Measurements from ENCODE around the gene DMTF1. TPM values are rescaled to one million over a fixed set of nuclear protein-coding genes. Genes with fewer than 3 reads are reported as not detected.

DMTF1 gene
- total and polyA plus RNA-seq, 4 experiments from 2014 or later: 13.2 to 183 (median 101) TPM

DNA sequence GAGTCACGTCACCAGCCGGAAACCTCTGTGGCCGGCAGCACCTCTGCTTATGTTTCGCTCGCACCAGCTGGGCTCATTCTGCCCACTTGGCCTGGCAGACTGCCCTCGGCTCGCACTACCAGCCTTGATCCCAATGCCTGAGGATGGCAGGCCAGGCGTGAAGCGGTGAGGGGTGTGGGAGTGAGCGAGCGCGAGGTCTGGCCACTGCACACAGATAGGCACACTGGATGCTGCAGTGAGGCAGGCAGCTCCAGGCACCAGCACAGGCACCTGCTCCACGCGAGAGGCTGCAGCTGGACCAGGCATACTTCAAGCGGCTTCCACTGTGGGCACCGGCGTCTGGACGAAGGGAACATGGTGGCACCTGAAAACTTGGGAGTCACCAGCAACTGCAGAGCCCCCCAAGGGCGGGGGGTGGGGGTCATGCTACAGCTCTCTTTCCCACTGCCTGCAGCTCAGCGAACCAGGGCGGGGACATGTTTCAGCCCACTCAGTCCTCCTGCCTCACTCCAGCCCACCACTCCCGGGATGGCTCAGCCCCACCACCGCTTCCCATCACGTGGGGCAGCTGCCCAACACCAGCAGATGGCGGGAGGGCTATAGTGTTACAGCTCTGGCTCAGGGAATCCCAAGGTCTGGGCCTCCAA lies 5.4 kb upstream of the DMTF1 start:
- H3K4me1 Mint-ChIP-seq: peaks cover 4 to 11% (median 5%) of the 10 kb centered on the region in 4 donors

DNA sequence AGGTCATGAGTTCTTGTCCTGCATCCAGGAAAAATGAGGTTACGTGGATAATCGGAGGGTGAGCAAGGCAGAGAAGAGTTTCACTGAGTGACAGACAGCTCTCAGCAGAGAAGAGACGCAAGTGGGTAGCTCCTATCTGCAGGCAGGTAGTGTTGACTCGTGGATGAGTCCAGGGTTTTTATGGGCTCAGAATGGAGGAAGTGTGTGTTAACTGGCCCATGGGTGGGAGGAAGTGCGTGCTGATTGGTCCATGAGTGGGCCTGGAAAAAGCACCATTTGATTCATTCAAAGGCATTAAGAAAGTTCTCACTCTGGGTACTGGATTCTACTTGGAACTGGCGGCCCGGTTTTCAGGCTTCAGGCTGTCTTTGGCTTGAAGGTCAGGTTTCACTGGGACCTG lies 4.8 kb upstream of the DMTF1 start:
- ChIA-PET POLR2A (ENCODE audit: partially characterized antibody) (interaction anchor here (9.4 kb wide), 1 partner anchor 71 kb away, joined by 189 read pairs; the partner anchor contains the start of gene TMEM243), CTCF (ENCODE audit: partially characterized antibody) (interaction anchor here (1.0 to 6.7 kb wide), 18 partner anchors 13 to 236 kb away, joined by 3 to 101 read pairs (median 7); partner anchors contain the start of gene ELAPOR2)
- peaks cover 5 to 13% (median 6%) of the 10 kb centered on the region in 4 donors for H3K4me1 Mint-ChIP-seq
- no peak overlapping the region for H3K4me3 ChIP-seq (ENCODE audit: low read length in 2 of 2)
- H3K4me1 ChIP-seq (ENCODE audit: insufficient read depth, low read length): peaks cover 8% of the 10 kb centered on the region
- no peak overlapping the region for H3K27ac ChIP-seq (ENCODE audit: low read depth, low read length)
- H3K36me3 Mint-ChIP-seq: peaks cover 0 to 4% of the 10 kb centered on the region in 2 donors
- no peaks in the 10 kb centered on the region for H3K27me3 Mint-ChIP-seq
- H3K9me3 ChIP-seq (ENCODE audit: control insufficient read depth in 1 of 2, low read length in 2 of 2): no peaks in the 10 kb centered on the region
- peak overlapping the region in 2 of 7 donors; percentile 26 to 36 for H3K27ac Mint-ChIP-seq
- intact Hi-C loops (cut with micrococcal nuclease): no loop called here
- no peak for DNase-seq
- no peaks in the 10 kb centered on the region for H3K36me3 ChIP-seq (ENCODE audit: insufficient read depth, low read length)
- H3K9me3 Mint-ChIP-seq: no peaks in the 10 kb centered on the region
- H3K4me3 Mint-ChIP-seq: no peak overlapping the region
- H3K27me3 ChIP-seq (ENCODE audit: insufficient read depth, low read length): no peaks in the 10 kb centered on the region

More for the DNA sequence above, 5.4 kb upstream of the DMTF1 start:
- Histone ChIP-seq H3K27ac (ENCODE audit: low read depth, low read length) (no peak overlapping the region), H3K9me3 (ENCODE audit: control insufficient read depth in 1 of 2, low read length in 2 of 2) (no peaks in the 10 kb centered on the region), H3K4me1 (ENCODE audit: insufficient read depth, low read length) (peaks cover 7% of the 10 kb centered on the region), H3K4me3 (ENCODE audit: low read length in 2 of 2) (no peak overlapping the region), H3K36me3 (ENCODE audit: insufficient read depth, low read length) (no peaks in the 10 kb centered on the region), H3K27me3 (ENCODE audit: insufficient read depth, low read length) (no peaks in the 10 kb centered on the region)
- H3K4me3 Mint-ChIP-seq: no peak overlapping the region
- peak overlapping the region in 1 of 7 donors; percentile 26 for H3K27ac Mint-ChIP-seq
- no peaks in the 10 kb centered on the region for H3K27me3 Mint-ChIP-seq
- H3K9me3 Mint-ChIP-seq: no peaks in the 10 kb centered on the region
- ChIA-PET POLR2A (ENCODE audit: partially characterized antibody) (interaction anchor here (9.4 kb wide), 1 partner anchor 72 kb away, joined by 189 read pairs; the partner anchor contains the start of gene TMEM243), CTCF (ENCODE audit: partially characterized antibody) (interaction anchor here (0.8 to 6.7 kb wide), 8 partner anchors 90 to 235 kb away, joined by 3 to 101 read pairs (median 14); no protein-coding TSS in a partner anchor)
- intact Hi-C loops (cut with micrococcal nuclease): no loop called here
- DNase-seq: no peak
- peaks cover 0 to 1% of the 10 kb centered on the region in 2 donors for H3K36me3 Mint-ChIP-seq

GRCh38 chr7:87148332-87148955 lies 3.8 kb upstream of the DMTF1 start:
- Mint-ChIP-seq H3K27me3 (no peaks in the 10 kb centered on the region), H3K9me3 (no peaks in the 10 kb centered on the region), H3K36me3 (peaks cover 0 to 13% of the 10 kb centered on the region in 2 donors), H3K27ac (no peak overlapping the region), H3K4me3 (no peak overlapping the region), H3K4me1 (peaks cover 8 to 17% (median 12%) of the 10 kb centered on the region in 4 donors)
- peak in 4 of 5 donors; percentile 27 to 42 (median 32) for DNase-seq
- no peaks in the 10 kb centered on the region for H3K27me3 ChIP-seq (ENCODE audit: insufficient read depth, low read length)
- H3K4me3 ChIP-seq (ENCODE audit: low read length in 2 of 2): no peak overlapping the region
- H3K9me3 ChIP-seq (ENCODE audit: control insufficient read depth in 1 of 2, low read length in 2 of 2): no peaks in the 10 kb centered on the region
- no peaks in the 10 kb centered on the region for H3K36me3 ChIP-seq (ENCODE audit: insufficient read depth, low read length)
- ChIA-PET POLR2A (ENCODE audit: partially characterized antibody) (interaction anchor here (0.6 to 9.4 kb wide), 2 partner anchors 70 to 88 kb away, joined by 3 to 189 read pairs; partner anchors contain the start of gene TMEM243), CTCF (ENCODE audit: partially characterized antibody) (interaction anchor here (0.7 to 6.7 kb wide), 33 partner anchors 9 to 263 kb away, joined by 3 to 101 read pairs (median 5); partner anchors contain the start of genes ELAPOR2 and TMEM243)
- H3K27ac ChIP-seq (ENCODE audit: low read depth, low read length): no peak overlapping the region
- H3K4me1 ChIP-seq (ENCODE audit: insufficient read depth, low read length): peaks cover 9% of the 10 kb centered on the region
- intact Hi-C loops (cut with micrococcal nuclease): loop anchor here (1.0 kb wide), 2 partner anchors 209 to 222 kb away; no protein-coding TSS in a partner anchor

DNA sequence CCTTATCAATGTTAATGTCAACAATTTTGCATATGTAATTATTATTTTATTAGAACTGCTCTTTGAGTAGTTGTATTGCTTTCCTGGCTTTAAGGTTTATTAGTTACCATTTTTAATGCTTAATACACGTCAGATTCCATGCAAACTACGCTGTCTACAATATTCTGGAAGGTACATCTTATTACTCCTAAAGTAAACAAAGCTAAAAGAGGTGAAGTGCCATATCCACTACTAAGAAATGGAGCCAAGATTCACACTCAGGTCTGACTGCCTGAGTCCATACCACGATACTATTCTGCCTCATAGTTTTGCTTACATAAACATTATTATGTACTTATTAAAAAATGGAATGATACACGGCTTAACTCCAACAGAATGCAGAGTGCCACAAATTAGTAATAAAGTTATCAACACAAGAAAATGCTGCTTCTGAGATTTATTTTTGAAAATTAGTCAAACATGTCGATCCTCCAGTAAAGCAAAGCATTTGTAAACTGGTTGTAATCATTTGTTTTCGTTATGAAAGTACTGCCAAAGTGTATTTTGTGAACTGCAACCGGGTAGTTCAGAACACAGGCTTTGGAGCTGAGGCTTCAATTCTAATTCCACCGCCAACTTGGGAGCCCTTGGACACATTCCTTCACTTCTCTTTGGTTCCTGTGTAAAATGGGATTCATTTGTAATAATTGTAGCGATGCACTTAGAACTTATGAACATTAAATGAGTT lies 1.1 kb upstream of the DMTF1 start:
- DNase-seq: no peak
- POLR2A ChIA-PET (ENCODE audit: partially characterized antibody): interaction anchor here (1.2 to 9.4 kb wide), 9 partner anchors 9 to 782 kb away, joined by 3 to 189 read pairs (median 9); partner anchors contain the start of genes ADAM22, CROT, DBF4 and SLC25A40
- Mint-ChIP-seq H3K9me3 (no peaks in the 10 kb centered on the region), H3K27ac (peak overlapping the region; percentile 95 to 100 (median 97)), H3K4me1 (peaks cover 21 to 40% (median 33%) of the 10 kb centered on the region in 4 donors), H3K36me3 (peaks cover 0 to 13% of the 10 kb centered on the region in 2 donors), H3K27me3 (no peaks in the 10 kb centered on the region), H3K4me3 (peak overlapping the region; percentile 94 to 99 (median 96))
- no peaks in the 10 kb centered on the region for H3K27me3 ChIP-seq (ENCODE audit: insufficient read depth, low read length)
- H3K4me1 ChIP-seq (ENCODE audit: insufficient read depth, low read length): peaks cover 36% of the 10 kb centered on the region
- intact Hi-C loops (cut with micrococcal nuclease): no loop called here
- CTCF ChIA-PET (ENCODE audit: partially characterized antibody): interaction anchor here (0.9 to 6.7 kb wide), 8 partner anchors 10 to 234 kb away, joined by 3 to 101 read pairs (median 6); partner anchors contain the start of genes ELAPOR2 and TMEM243
- H3K36me3 ChIP-seq (ENCODE audit: insufficient read depth, low read length): no peaks in the 10 kb centered on the region
- H3K9me3 ChIP-seq (ENCODE audit: control insufficient read depth in 1 of 2, low read length in 2 of 2): no peaks in the 10 kb centered on the region
- peak overlapping the region; percentile 82 for H3K27ac ChIP-seq (ENCODE audit: low read depth, low read length)
- peak overlapping the region in 1 of 2 donors; percentile 99 for H3K4me3 ChIP-seq (ENCODE audit: low read length in 2 of 2)

DNA sequence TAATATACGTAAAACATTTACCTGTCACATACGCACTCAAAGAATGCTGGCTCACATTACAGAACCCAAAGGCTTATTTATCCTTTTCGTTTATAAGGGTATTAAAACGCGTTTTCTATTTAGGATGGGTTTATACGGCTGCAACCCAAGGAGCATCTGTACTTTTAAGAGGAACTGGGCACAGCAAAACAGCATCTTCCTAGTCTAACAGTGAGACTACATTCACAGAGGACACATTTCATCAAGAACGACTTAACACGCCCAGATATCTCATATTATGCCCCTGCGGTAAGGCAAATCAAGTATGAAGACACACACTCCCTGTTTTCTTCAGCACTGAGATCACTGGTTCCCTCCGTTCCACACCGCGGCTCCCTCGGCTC lies 533 bp upstream of the DMTF1 start:
- DNase-seq: no peak
- Mint-ChIP-seq H3K27ac (peak overlapping the region; percentile 95 to 100 (median 97)), H3K9me3 (no peaks in the 10 kb centered on the region), H3K4me1 (peaks cover 26 to 46% (median 38%) of the 10 kb centered on the region in 4 donors), H3K36me3 (peaks cover 0 to 13% of the 10 kb centered on the region in 2 donors), H3K4me3 (peak overlapping the region; percentile 94 to 99 (median 96)), H3K27me3 (no peaks in the 10 kb centered on the region)
- Histone ChIP-seq H3K27me3 (ENCODE audit: insufficient read depth, low read length) (no peaks in the 10 kb centered on the region), H3K27ac (ENCODE audit: low read depth, low read length) (peak overlapping the region; percentile 82), H3K4me3 (ENCODE audit: low read length in 2 of 2) (peak overlapping the region; percentile 82 to 99), H3K36me3 (ENCODE audit: insufficient read depth, low read length) (no peaks in the 10 kb centered on the region), H3K4me1 (ENCODE audit: insufficient read depth, low read length) (peaks cover 42% of the 10 kb centered on the region), H3K9me3 (ENCODE audit: control insufficient read depth in 1 of 2, low read length in 2 of 2) (no peaks in the 10 kb centered on the region)
- CTCF ChIA-PET (ENCODE audit: partially characterized antibody): interaction anchor here (0.7 to 6.7 kb wide), 4 partner anchors 9 to 225 kb away, joined by 3 to 101 read pairs (median 6); no protein-coding TSS in a partner anchor
- intact Hi-C loops (cut with micrococcal nuclease): loop anchor here (1.0 to 2.0 kb wide), 8 partner anchors 19 to 725 kb away; partner anchors contain the start of genes CROT, DBF4, ELAPOR2 and SLC25A40
- POLR2A ChIA-PET (ENCODE audit: partially characterized antibody): interaction anchor here (0.6 to 9.4 kb wide), 23 partner anchors 9 to 782 kb away, joined by 3 to 189 read pairs (median 5); partner anchors contain the start of genes ADAM22, CROT, DBF4 and ELAPOR2

DNA sequence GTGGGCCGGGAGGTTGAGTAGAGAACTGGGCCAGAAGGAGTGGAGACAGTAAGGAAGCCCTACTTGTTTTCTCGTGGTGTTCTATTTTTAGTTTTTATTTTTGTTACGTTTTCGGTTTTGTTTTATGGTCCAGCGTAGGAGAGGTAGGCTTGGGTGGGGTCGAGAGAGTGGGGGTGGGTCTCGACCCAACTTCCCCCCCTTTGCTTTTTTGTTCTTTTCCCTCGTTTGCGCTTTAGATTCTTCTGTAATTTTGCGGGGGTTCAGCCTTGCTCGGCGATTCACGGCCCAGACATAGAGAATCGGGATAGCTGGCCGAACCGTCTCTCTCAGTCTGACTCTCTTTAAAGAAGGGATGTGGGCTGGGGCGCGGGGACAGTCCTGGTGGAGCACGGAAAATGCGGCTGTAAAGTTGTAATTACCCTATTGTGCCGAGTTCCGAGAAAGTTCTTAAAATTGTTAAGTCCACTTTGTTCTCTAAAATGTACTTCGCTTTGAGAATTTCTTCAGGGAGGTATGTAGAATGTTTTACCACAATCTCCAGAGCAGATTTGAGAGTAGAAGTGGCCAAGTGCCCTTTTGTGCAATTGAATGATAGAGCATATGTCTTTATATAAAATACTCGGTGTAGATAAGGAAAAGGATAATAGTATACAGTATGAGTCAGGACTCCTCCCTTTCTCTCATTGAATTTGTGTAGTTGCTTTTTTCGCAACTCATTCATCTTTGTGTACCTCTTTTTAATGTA lies 816 bp downstream of the DMTF1 start:
- Mint-ChIP-seq H3K27ac (peak overlapping the region; percentile 95 to 99 (median 97)), H3K27me3 (no peaks in the 10 kb centered on the region), H3K4me3 (peak overlapping the region; percentile 91 to 99 (median 95)), H3K36me3 (peaks cover 0 to 13% of the 10 kb centered on the region in 2 donors), H3K4me1 (peaks cover 35 to 59% (median 49%) of the 10 kb centered on the region in 4 donors), H3K9me3 (no peaks in the 10 kb centered on the region)
- ChIA-PET CTCF (ENCODE audit: partially characterized antibody) (interaction anchor here (0.7 to 6.7 kb wide), 15 partner anchors 9 to 720 kb away, joined by 3 to 101 read pairs (median 4); partner anchors contain the start of gene TMEM243), POLR2A (ENCODE audit: partially characterized antibody) (interaction anchor here (0.6 to 9.4 kb wide), 28 partner anchors 11 to 722 kb away, joined by 3 to 189 read pairs (median 4); partner anchors contain the start of genes CROT, ELAPOR2 and TMEM243)
- DNase-seq: peak in 2 of 5 donors; percentile 32 to 36
- Histone ChIP-seq H3K27ac (ENCODE audit: low read depth, low read length) (peak overlapping the region; percentile 82), H3K9me3 (ENCODE audit: control insufficient read depth in 1 of 2, low read length in 2 of 2) (no peaks in the 10 kb centered on the region), H3K27me3 (ENCODE audit: insufficient read depth, low read length) (no peaks in the 10 kb centered on the region), H3K4me3 (ENCODE audit: low read length in 2 of 2) (peak overlapping the region; percentile 82 to 99), H3K36me3 (ENCODE audit: insufficient read depth, low read length) (no peaks in the 10 kb centered on the region), H3K4me1 (ENCODE audit: insufficient read depth, low read length) (peaks cover 55% of the 10 kb centered on the region)
- intact Hi-C loops (cut with micrococcal nuclease): loop anchor here (1.0 to 2.0 kb wide), 8 partner anchors 18 to 723 kb away; partner anchors contain the start of genes CROT, DBF4, ELAPOR2 and SLC25A40

All from CD4-positive, alpha-beta memory T cell (primary cell).